DND-41 (cell line): Measurements from ENCODE around the gene GORASP1.

Experiments
- EZH2 ChIP-seq: IDR thresholded peaks from 3 replicates; pipeline ENCODE4 v1.6.1; 2012; ENCODE audit warnings: borderline replicate concordance, low read depth, mild to moderate bottlenecking, moderate library complexity, low read length, inconsistent platforms; ENCODE audit not compliant: severe bottlenecking
- TF ChIP-seq, protein P1 (sequence below): IDR thresholded peaks from 2 replicates; pipeline ENCODE4 v1.5.1; 2012; ENCODE audit warnings: borderline replicate concordance, low read length, moderate library complexity, mild to moderate bottlenecking; ENCODE audit not compliant: poor library complexity, severe bottlenecking; ENCODE audit errors: extremely low read depth

DNA sequence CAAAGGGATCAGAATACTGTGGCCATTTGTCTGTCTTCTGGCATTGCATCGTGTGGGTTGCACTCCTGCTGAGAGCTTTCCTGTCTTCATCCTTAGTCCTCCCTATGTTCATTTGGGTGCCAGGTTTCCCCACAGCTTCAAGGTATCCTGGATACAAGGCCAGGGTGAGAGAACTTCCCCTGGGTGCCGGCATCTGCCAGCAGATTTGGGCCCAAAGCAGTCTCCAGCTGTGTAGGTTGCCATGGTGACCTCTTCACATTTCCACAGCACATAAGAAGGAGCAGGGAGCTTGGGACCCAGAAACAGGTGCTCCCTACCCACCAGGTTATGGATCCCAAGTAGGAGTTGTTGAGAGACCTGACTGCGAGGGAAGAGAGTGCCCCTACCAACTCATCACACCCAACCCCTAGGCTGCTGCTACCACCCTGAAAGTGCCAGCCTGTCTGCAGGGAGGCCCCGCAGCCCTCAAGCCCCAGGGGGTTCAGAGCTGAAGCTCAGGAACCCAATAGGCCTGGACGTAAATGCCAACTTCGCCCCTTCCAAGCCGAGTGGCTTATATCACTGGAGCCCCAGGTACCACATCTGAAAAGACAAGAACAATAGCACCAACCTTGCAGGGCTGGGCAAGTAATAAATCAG, 20.0 kb upstream of the GORASP1 start:
- TF ChIP-seq, protein P1, sequence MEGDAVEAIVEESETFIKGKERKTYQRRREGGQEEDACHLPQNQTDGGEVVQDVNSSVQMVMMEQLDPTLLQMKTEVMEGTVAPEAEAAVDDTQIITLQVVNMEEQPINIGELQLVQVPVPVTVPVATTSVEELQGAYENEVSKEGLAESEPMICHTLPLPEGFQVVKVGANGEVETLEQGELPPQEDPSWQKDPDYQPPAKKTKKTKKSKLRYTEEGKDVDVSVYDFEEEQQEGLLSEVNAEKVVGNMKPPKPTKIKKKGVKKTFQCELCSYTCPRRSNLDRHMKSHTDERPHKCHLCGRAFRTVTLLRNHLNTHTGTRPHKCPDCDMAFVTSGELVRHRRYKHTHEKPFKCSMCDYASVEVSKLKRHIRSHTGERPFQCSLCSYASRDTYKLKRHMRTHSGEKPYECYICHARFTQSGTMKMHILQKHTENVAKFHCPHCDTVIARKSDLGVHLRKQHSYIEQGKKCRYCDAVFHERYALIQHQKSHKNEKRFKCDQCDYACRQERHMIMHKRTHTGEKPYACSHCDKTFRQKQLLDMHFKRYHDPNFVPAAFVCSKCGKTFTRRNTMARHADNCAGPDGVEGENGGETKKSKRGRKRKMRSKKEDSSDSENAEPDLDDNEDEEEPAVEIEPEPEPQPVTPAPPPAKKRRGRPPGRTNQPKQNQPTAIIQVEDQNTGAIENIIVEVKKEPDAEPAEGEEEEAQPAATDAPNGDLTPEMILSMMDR, result no peak
- no peak for TF ChIP-seq EZH2
